Measurements from ENCODE around the gene MYO3A. TPM values are rescaled to one million over a fixed set of nuclear protein-coding genes. Genes with fewer than 3 reads are reported as not detected.

The MYO3A gene
- total RNA-seq, 4 donors from 2014 or later = 0.12 to 0.67 (median 0.47) TPM; not detected in 1

- TF ChIP-seq CTCF (IDR thresholded peaks at IDR 0.05) (no peak), POLR2A (IDR thresholded peaks at IDR 0.05) (no peak), EP300 (IDR thresholded peaks at IDR 0.05) (no peak), POLR2AphosphoS5 (IDR thresholded peaks at IDR 0.05) (no peak)
Measured at GRCh38 chr10:26138613-26139012, 204.6 kb downstream of the MYO3A start.

GRCh38 chr10:26156019-26156418, 222.0 kb downstream of the MYO3A start:
- no peak overlapping the region for H3K27ac ChIP-seq
- TF ChIP-seq POLR2A (IDR thresholded peaks at IDR 0.05) (no peak), CTCF (IDR thresholded peaks at IDR 0.05) (no peak), POLR2AphosphoS5 (IDR thresholded peaks at IDR 0.05) (no peak)
- H3K27me3 ChIP-seq = no peaks in the 10 kb centered on the region
- H3K36me3 ChIP-seq = no peaks in the 10 kb centered on the region
- ATAC-seq = no peak
- WGBS, 2 donors (ENCODE audit: low coverage in 1 of 2) = 57 to 73% methylated on average over 6 to 7 of the region's 7 CpGs
- H3K4me3 ChIP-seq = no peak overlapping the region
- no peaks in the 10 kb centered on the region for H3K9me3 ChIP-seq
- H3K4me1 ChIP-seq = no peaks in the 10 kb centered on the region

More at GRCh38 chr10:26138613-26139012, 204.6 kb downstream of the MYO3A start:
- Histone ChIP-seq H3K4me3 (no peak overlapping the region), H3K27me3 (no peaks in the 10 kb centered on the region), H3K36me3 (no peaks in the 10 kb centered on the region), H3K4me1 (no peaks in the 10 kb centered on the region), H3K9me3 (peaks cover 0 to 17% (median 0%) of the 10 kb centered on the region in 3 donors), H3K27ac (no peak overlapping the region)
- no peak for ATAC-seq
- WGBS, 2 donors (ENCODE audit: low coverage in 1 of 2) = 67 to 74% methylated on average over 3 of the region's 3 CpGs

DNA sequence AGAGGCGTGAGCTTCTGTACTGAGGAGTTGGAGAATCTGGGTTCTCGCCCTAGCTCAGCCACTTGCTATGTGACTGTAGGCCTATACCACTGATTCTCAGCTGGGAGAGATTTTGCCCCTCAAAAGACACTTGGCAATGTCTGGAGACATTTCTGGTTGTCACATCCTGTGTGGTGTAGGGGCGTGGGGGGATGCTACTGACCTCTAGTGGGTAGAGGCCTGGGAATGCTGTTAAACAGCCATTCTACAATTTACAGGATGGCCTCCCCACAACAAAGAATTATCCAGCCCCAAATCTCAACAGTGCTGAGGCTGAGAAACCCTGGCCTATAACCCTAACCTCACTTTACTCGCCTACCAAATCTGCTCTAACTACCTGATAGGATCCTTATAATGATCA, 223.7 kb downstream of the MYO3A start:
- ATAC-seq = no peak
- no peaks in the 10 kb centered on the region for H3K4me1 ChIP-seq
- no peaks in the 10 kb centered on the region for H3K36me3 ChIP-seq
- TF ChIP-seq POLR2AphosphoS5 (IDR thresholded peaks at IDR 0.05) (no peak), POLR2A (IDR thresholded peaks at IDR 0.05) (no peak), EP300 (IDR thresholded peaks at IDR 0.05) (no peak)
- no peaks in the 10 kb centered on the region for H3K27me3 ChIP-seq
- H3K9me3 ChIP-seq = no peaks in the 10 kb centered on the region
- H3K4me3 ChIP-seq = no peak overlapping the region
- 62 to 77% methylated on average over 4 of the region's 4 CpGs for WGBS, 2 donors (ENCODE audit: low coverage in 1 of 2)
- H3K27ac ChIP-seq = no peak overlapping the region

DNA sequence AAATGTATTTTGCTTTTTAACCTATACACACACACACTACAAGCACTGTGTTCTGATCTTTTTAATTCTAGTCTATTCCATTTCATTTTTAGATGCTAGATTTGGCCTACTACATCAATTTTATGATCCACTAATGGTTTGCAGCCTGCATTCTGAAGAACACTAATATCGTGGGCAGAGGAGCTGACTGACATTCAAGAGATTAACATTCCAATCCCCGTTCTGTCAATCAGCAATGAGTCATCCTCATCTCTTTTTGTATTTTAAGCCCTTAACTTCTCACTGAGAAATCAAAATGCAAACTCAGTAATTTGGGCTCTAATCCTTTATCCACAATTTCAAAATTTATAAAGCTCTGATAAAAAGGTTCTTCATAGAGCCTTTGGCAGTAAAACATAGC, 235.4 kb downstream of the MYO3A start:
- H3K27me3 ChIP-seq = peaks cover 8% of the 10 kb centered on the region
- TF ChIP-seq EP300 (IDR thresholded peaks at IDR 0.05) (no peak), POLR2A (IDR thresholded peaks at IDR 0.05) (no peak), CTCF (IDR thresholded peaks at IDR 0.05) (no peak), POLR2AphosphoS5 (IDR thresholded peaks at IDR 0.05) (no peak)
- no peaks in the 10 kb centered on the region for H3K9me3 ChIP-seq
- H3K36me3 ChIP-seq = no peaks in the 10 kb centered on the region
- no peak for ATAC-seq
- WGBS, 2 donors (ENCODE audit: low coverage in 1 of 2) = 36 to 50% methylated on average over 2 of the region's 2 CpGs
- H3K4me1 ChIP-seq = no peaks in the 10 kb centered on the region
- H3K4me3 ChIP-seq = no peak overlapping the region
- H3K27ac ChIP-seq = no peak overlapping the region

DNA sequence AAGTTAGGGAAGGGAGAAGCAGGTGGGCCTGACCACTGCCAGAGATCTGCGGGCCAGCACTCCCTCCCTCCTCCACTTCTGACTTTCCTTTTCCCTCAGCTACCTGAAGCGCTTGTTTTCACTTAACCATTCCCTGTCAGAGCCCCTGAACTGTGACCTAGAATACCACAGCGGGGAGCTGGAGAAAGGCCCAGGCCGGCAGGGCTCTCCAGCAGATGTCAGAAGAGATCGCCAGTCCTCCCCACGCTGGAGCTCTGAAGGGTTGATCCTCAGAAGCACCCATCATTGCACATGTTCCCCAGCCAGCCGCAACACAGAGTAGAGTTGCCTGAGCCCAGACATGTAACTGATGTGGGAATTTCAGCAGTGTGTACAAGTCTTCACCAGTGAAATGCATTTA, 238.1 kb downstream of the MYO3A start:
- Histone ChIP-seq H3K36me3 (no peaks in the 10 kb centered on the region), H3K4me3 (no peak overlapping the region), H3K4me1 (no peaks in the 10 kb centered on the region), H3K27me3 (peaks cover 8% of the 10 kb centered on the region), H3K9me3 (no peaks in the 10 kb centered on the region), H3K27ac (no peak overlapping the region)
- TF ChIP-seq POLR2A (IDR thresholded peaks at IDR 0.05) = no peak
- no peak for TF ChIP-seq EP300 (IDR thresholded peaks at IDR 0.05)
- no peak for TF ChIP-seq CTCF (IDR thresholded peaks at IDR 0.05)
- TF ChIP-seq POLR2AphosphoS5 (IDR thresholded peaks at IDR 0.05) = no peak
- ATAC-seq = no peak
- WGBS, 2 donors (ENCODE audit: low coverage in 1 of 2) = 36 to 49% methylated on average over 5 of the region's 7 CpGs

Data from gastroesophageal sphincter (tissue), 4 donors.